Lower leg skin (tissue), 4 donors: ENCODE measurements around the gene MED25. TPM values are rescaled to one million over a fixed set of nuclear protein-coding genes. Genes with fewer than 3 reads are reported as not detected.
"Not testable (repeated sequence)": the region's sequence is repeated elsewhere in the genome, so short reads cannot be mapped to it uniquely, and the experiment has no call there.

Experiments used
- DNase-seq, 2 donors: peaks; one replicate each; pipeline ENCODE4 v3.0.0-alpha.2; 2019; ENCODE audit warnings: low spot score in 2 of 2
- H3K4me3 ChIP-seq: fragments of 200-600 bp; sonication (generic); 2 replicates; pipeline ENCODE4 v1.5.1; 2017; ENCODE audit warnings: mild to moderate bottlenecking, low read depth; ENCODE audit not compliant: poor library complexity, severe bottlenecking
- CTCF ChIP-seq, 3 donors: fragments of 450-650 bp; IDR thresholded peaks; one replicate each; pipeline ENCODE4 v1.5.1; 2016; ENCODE audit warnings: antibody characterized with exemption in 3 of 3, mild to moderate bottlenecking in 3 of 3, moderate library complexity in 2 of 3
- POLR2A ChIP-seq, 2 donors: fragments of 450-650 bp; IDR thresholded peaks; one replicate each; pipeline ENCODE4 v1.6.1; 2016 to 2017; ENCODE audit warnings: antibody characterized with exemption in 2 of 2, mild to moderate bottlenecking in 1 of 2, moderate library complexity in 1 of 2
- WGBS, 2 donors: methylation state at CpG; one replicate each; pipeline ENCODE4 v1.1.5; 2018; 5-methylcytosine and 5-hydroxymethylcytosine counted together
- intact Hi-C: fragments of 100-400 bp; cut with DNase I; formaldehyde crosslinking; loops from one replicate; pipeline ENCODE4 v1.15.0; 2023; ENCODE audit warnings: low total_unique reads
- total RNA-seq, 4 donors: library from RNA; depleted of rRNA; stranded (reverse); fragments of >200 nt; gene quantifications; one replicate each; pipeline ENCODE4 v1.1.0, GENCODE V29; 2016

Gene MED25
- total RNA-seq, 4 donors from 2014 or later = 28.9 to 43.7 (median 30.8) TPM

- intact Hi-C loops = no loop called here
- no peak for TF ChIP-seq CTCF (IDR thresholded peaks at IDR 0.05)
- TF ChIP-seq POLR2A (IDR thresholded peaks at IDR 0.05) = no peak
- DNase-seq = peak in 1 of 2 donors; percentile 88
- peak overlapping the region; percentile 44 for H3K4me3 ChIP-seq
- 37 to 39% methylated on average over 11 of the region's 11 CpGs for WGBS, 2 donors
Measured at GRCh38 chr19:49812452-49812996, 5.6 kb upstream of the MED25 start.

GRCh38 chr19:49812997-49813861 lies 4.9 kb upstream of the MED25 start, which contains the start of gene FUZ:
Gene FUZ (minus strand): TSS chr19:49813292. CDS start chr19:49813106, 186 bp downstream.
- intact Hi-C loops = no loop called here
- TF ChIP-seq POLR2A (IDR thresholded peaks at IDR 0.05) (no peak), CTCF (IDR thresholded peaks at IDR 0.05) (peak in 1 of 3 donors; percentile 22)
- 1% methylated on average over 45 of the region's 45 CpGs for WGBS, 2 donors
- peak; percentile 98 to 99 for DNase-seq
- H3K4me3 ChIP-seq = peak within 1 kb of the TSS; percentile 44

GRCh38 chr19:49814010-49814409 lies 4.1 kb upstream of the MED25 start:
- intact Hi-C loops = no loop called here
- H3K4me3 ChIP-seq = no peak overlapping the region
- no peak for DNase-seq
- TF ChIP-seq POLR2A (IDR thresholded peaks at IDR 0.05) (no peak), CTCF (IDR thresholded peaks at IDR 0.05) (no peak)
- 72 to 87% methylated on average over 1 of the region's 1 CpG for WGBS, 2 donors

GRCh38 chr19:49816590-49816989 lies 1.5 kb upstream of the MED25 start:
- WGBS, 2 donors = 79 to 80% methylated on average over 14 of the region's 14 CpGs
- intact Hi-C loops = no loop called here
- H3K4me3 ChIP-seq = no peak overlapping the region
- no peak for TF ChIP-seq POLR2A (IDR thresholded peaks at IDR 0.05)
- DNase-seq = no peak

GRCh38 chr19:49818649-49819370 lies 721 bp downstream of the MED25 start:
- TF ChIP-seq CTCF (IDR thresholded peaks at IDR 0.05) = no peak
- TF ChIP-seq POLR2A (IDR thresholded peaks at IDR 0.05) = no peak
- whole genome bisulfite sequencing, 2 donors = 28 to 30% methylated on average over 16 of the region's 16 CpGs
- peak overlapping the region; percentile 76 for H3K4me3 ChIP-seq
- DNase-seq = peak in 1 of 2 donors; percentile 86
- intact Hi-C loops = no loop called here

- H3K4me3 ChIP-seq, DNase-seq, intact Hi-C loops: not testable (repeated sequence)
- 80 to 82% methylated on average over 7 of the region's 7 CpGs for WGBS, 2 donors
Measured at GRCh38 chr19:49819452-49820115, 1.5 kb downstream of the MED25 start.
